ENCODE measurements around the gene KLHL3. TPM values are rescaled to one million over a fixed set of nuclear protein-coding genes. Genes with fewer than 3 reads are reported as not detected.

The KLHL3 gene
- total RNA-seq, 1 experiment from 2014 or later = 2.9 TPM

DNA sequence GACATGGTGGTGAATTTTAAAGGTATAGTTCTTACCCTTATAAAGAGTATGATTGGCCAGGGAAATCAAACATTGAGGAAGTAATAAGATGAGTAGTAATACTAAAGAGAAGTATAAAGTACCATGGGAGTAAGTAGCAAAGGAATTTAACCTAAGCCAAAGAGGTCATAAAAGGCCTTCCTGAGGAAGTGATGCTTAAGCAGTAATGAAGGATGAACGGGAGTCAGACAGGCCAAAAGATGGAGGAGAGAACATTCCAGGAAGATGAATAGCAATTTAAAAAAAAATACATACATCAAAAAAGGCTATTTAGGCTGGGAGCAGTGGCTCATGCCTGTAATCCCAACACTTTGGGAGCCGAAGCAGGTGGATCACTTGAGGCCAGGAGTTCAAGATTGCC lies 29.0 kb downstream of the KLHL3 start:
- Histone ChIP-seq H3K9me3 (ENCODE audit: low read length) (no peaks in the 10 kb centered on the region), H4K20me1 (ENCODE audit: low read length) (no peaks in the 10 kb centered on the region), H3K9ac (ENCODE audit: low read length) (no peak overlapping the region), H3K27ac (ENCODE audit: low read length) (no peak overlapping the region), H3K4me1 (ENCODE audit: insufficient read depth, low read length) (no peaks in the 10 kb centered on the region), H2AFZ (ENCODE audit: low read length) (no peak overlapping the region), H3K4me3 (ENCODE audit: low read length) (no peak overlapping the region), H3K27me3 (ENCODE audit: low read length) (no peaks in the 10 kb centered on the region), H3K4me2 (ENCODE audit: low read length) (no peak overlapping the region), H3K79me2 (ENCODE audit: low read length) (no peaks in the 10 kb centered on the region), H3K36me3 (ENCODE audit: low read depth, low read length) (no peaks in the 10 kb centered on the region), H3F3A (ENCODE audit: low read length, unreplicated experiment) (no peaks in the 10 kb centered on the region), H3K9me2 (replicated peaks; ENCODE audit: low read length) (no peaks in the 10 kb centered on the region)
- CTCF ChIA-PET = no interaction called here
- DNase-seq = peak; percentile 11
- BruUV-seq (replicated peaks) = no TSS peak
- TF ChIP-seq EZH2 (IDR thresholded peaks at IDR 0.05; ENCODE audit: low read length, unreplicated experiment) (no peak), EZH2phosphoT487 (IDR thresholded peaks at IDR 0.05; ENCODE audit: borderline replicate concordance, low read length) (no peak)
- TF ChIP-seq, protein P1, sequence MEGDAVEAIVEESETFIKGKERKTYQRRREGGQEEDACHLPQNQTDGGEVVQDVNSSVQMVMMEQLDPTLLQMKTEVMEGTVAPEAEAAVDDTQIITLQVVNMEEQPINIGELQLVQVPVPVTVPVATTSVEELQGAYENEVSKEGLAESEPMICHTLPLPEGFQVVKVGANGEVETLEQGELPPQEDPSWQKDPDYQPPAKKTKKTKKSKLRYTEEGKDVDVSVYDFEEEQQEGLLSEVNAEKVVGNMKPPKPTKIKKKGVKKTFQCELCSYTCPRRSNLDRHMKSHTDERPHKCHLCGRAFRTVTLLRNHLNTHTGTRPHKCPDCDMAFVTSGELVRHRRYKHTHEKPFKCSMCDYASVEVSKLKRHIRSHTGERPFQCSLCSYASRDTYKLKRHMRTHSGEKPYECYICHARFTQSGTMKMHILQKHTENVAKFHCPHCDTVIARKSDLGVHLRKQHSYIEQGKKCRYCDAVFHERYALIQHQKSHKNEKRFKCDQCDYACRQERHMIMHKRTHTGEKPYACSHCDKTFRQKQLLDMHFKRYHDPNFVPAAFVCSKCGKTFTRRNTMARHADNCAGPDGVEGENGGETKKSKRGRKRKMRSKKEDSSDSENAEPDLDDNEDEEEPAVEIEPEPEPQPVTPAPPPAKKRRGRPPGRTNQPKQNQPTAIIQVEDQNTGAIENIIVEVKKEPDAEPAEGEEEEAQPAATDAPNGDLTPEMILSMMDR (conservative IDR thresholded peaks at IDR 0.05; ENCODE audit: low read depth, low read length) = no peak
- intact Hi-C loops (cut with micrococcal nuclease) = no loop called here
- POLR2A ChIA-PET (ENCODE audit: unreplicated experiment) = no interaction called here
- no peak for ATAC-seq

DNA sequence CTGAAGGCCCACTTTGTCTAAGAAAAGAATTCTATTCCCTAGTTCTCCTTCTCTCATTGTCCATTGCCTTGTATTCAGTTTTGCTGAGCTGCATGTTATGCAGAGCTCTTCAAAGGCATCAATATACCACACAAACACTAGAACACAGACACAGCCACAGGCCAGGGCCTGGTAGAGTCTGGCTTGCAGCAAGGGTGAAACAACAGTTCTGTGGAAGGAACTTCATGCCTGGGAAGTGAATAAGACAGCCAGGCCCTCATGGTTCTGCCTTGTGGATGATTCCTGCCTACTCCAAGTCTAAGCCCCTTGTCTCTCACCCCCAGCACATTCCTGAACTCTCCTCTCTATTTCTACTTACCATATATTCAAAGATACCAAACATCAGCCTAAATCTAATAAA lies 30.8 kb downstream of the KLHL3 start:
- Histone ChIP-seq H3K79me2 (ENCODE audit: low read length) (no peaks in the 10 kb centered on the region), H3K9ac (ENCODE audit: low read length) (no peak overlapping the region), H3K9me2 (replicated peaks; ENCODE audit: low read length) (no peaks in the 10 kb centered on the region), H3K4me1 (ENCODE audit: insufficient read depth, low read length) (no peaks in the 10 kb centered on the region), H4K20me1 (ENCODE audit: low read length) (no peaks in the 10 kb centered on the region), H3F3A (ENCODE audit: low read length, unreplicated experiment) (no peaks in the 10 kb centered on the region), H2AFZ (ENCODE audit: low read length) (no peak overlapping the region), H3K27me3 (ENCODE audit: low read length) (no peaks in the 10 kb centered on the region), H3K4me3 (ENCODE audit: low read length) (no peak overlapping the region), H3K36me3 (ENCODE audit: low read depth, low read length) (no peaks in the 10 kb centered on the region), H3K9me3 (ENCODE audit: low read length) (no peaks in the 10 kb centered on the region), H3K27ac (ENCODE audit: low read length) (no peak overlapping the region), H3K4me2 (ENCODE audit: low read length) (no peak overlapping the region)
- TF ChIP-seq, protein P1 (conservative IDR thresholded peaks at IDR 0.05; ENCODE audit: low read depth, low read length) = no peak
- TF ChIP-seq EZH2phosphoT487 (IDR thresholded peaks at IDR 0.05; ENCODE audit: borderline replicate concordance, low read length) (no peak), EZH2 (IDR thresholded peaks at IDR 0.05; ENCODE audit: low read length, unreplicated experiment) (no peak)
- POLR2A ChIA-PET (ENCODE audit: unreplicated experiment) = no interaction called here
- intact Hi-C loops (cut with micrococcal nuclease) = no loop called here
- ATAC-seq (no peak), DNase-seq (no peak)
- no TSS peak for BruUV-seq (replicated peaks)
- CTCF ChIA-PET = no interaction called here

DNA sequence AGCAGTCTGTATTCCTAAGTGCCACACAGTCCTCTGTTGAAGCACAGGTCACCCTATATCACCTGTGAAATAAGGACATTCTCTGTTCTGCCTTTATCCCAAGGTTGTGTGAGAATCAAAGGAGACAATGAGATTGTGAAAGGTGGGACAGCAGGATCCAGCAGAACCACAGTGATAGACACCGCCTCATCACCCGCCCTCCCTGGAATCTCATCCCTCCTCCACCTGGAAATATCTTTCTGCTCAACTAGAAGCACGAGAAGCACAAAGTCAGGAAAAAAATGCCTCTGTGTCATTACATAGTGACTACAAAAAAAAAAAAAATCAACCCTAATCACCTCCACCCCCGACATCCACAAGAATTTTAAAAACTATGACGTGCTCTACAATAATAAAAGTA lies 32.3 kb downstream of the KLHL3 start:
- H3K4me2 ChIP-seq (ENCODE audit: low read length) = no peak overlapping the region
- TF ChIP-seq EZH2 (IDR thresholded peaks at IDR 0.05; ENCODE audit: low read length, unreplicated experiment) (no peak), EZH2phosphoT487 (IDR thresholded peaks at IDR 0.05; ENCODE audit: borderline replicate concordance, low read length) (no peak)
- TF ChIP-seq, protein P1 (conservative IDR thresholded peaks at IDR 0.05; ENCODE audit: low read depth, low read length) = no peak
- no peaks in the 10 kb centered on the region for H3K36me3 ChIP-seq (ENCODE audit: low read depth, low read length)
- no peak overlapping the region for H3K27ac ChIP-seq (ENCODE audit: low read length)
- no peaks in the 10 kb centered on the region for H3K79me2 ChIP-seq (ENCODE audit: low read length)
- no peak overlapping the region for H2AFZ ChIP-seq (ENCODE audit: low read length)
- intact Hi-C loops (cut with micrococcal nuclease) = no loop called here
- ATAC-seq (no peak), DNase-seq (no peak)
- no peaks in the 10 kb centered on the region for H4K20me1 ChIP-seq (ENCODE audit: low read length)
- ChIA-PET CTCF (no interaction called here), POLR2A (ENCODE audit: unreplicated experiment) (no interaction called here)
- H3K4me1 ChIP-seq (ENCODE audit: insufficient read depth, low read length) = no peaks in the 10 kb centered on the region
- no peaks in the 10 kb centered on the region for H3K27me3 ChIP-seq (ENCODE audit: low read length)
- no peak overlapping the region for H3K4me3 ChIP-seq (ENCODE audit: low read length)
- no peak overlapping the region for H3K9ac ChIP-seq (ENCODE audit: low read length)
- no peaks in the 10 kb centered on the region for H3K9me2 ChIP-seq (replicated peaks; ENCODE audit: low read length)
- no TSS peak for BruUV-seq (replicated peaks)
- H3F3A ChIP-seq (ENCODE audit: low read length, unreplicated experiment) = no peaks in the 10 kb centered on the region
- no peaks in the 10 kb centered on the region for H3K9me3 ChIP-seq (ENCODE audit: low read length)

All from PC-3 (cell line).